ENCODE measurements around the gene HRK.

DNA sequence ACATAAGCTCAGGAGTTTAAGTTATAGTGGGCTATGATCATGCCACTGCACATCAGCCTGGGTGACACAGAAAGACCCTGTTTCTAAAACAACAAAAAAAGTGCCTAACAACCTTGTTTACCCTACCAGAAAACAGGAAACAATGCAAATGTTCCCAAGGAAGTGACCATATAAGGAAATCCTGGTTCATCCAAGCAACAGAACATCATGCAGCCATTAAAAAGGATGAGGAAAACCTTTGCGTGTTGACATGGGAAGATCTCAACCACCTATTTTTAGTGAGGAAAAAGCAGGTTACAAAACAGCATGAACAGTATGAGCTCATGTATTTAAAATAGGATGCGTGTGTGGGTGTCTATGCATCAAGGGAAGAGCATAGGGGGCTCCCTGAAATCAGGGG lies 13.7 kb downstream of the HRK start:
- TF ChIP-seq, protein P1, sequence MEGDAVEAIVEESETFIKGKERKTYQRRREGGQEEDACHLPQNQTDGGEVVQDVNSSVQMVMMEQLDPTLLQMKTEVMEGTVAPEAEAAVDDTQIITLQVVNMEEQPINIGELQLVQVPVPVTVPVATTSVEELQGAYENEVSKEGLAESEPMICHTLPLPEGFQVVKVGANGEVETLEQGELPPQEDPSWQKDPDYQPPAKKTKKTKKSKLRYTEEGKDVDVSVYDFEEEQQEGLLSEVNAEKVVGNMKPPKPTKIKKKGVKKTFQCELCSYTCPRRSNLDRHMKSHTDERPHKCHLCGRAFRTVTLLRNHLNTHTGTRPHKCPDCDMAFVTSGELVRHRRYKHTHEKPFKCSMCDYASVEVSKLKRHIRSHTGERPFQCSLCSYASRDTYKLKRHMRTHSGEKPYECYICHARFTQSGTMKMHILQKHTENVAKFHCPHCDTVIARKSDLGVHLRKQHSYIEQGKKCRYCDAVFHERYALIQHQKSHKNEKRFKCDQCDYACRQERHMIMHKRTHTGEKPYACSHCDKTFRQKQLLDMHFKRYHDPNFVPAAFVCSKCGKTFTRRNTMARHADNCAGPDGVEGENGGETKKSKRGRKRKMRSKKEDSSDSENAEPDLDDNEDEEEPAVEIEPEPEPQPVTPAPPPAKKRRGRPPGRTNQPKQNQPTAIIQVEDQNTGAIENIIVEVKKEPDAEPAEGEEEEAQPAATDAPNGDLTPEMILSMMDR (IDR thresholded peaks at IDR 0.05) = no peak
- TF ChIP-seq, protein P2, sequence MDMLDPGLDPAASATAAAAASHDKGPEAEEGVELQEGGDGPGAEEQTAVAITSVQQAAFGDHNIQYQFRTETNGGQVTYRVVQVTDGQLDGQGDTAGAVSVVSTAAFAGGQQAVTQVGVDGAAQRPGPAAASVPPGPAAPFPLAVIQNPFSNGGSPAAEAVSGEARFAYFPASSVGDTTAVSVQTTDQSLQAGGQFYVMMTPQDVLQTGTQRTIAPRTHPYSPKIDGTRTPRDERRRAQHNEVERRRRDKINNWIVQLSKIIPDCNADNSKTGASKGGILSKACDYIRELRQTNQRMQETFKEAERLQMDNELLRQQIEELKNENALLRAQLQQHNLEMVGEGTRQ (CRISPR knock-in tag; IDR thresholded peaks at IDR 0.05) = no peak
- TF ChIP-seq CREM (CRISPR knock-in tag; IDR thresholded peaks at IDR 0.05) (no peak), ESRRA (CRISPR knock-in tag; IDR thresholded peaks at IDR 0.05; ENCODE audit: borderline replicate concordance) (no peak)
